ENCODE measurements around the gene ZNF416.

The ZNF416 gene

DNA sequence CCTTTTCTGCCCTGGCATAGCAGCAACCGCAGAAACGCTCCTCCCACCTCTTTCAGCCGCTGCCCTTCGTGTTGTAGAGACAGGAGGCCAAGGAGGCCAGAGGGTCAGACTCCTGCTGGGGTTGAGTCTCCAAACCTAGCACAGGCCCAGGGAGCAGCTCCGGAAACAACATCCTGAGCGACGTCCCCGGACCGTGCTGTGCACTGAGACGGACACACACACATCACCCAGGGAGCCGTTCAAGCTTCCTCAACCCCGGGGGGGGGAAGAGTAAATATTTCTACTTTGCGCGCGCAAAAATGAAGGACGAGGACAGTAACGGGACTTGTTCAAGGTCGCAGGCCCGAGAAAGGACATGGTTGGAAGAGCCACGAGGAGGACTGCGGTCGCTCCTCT is 19.7 kb downstream of the ZNF416 start:
- DNase-seq (ENCODE audit: low spot score), result peak; percentile 52

DNA sequence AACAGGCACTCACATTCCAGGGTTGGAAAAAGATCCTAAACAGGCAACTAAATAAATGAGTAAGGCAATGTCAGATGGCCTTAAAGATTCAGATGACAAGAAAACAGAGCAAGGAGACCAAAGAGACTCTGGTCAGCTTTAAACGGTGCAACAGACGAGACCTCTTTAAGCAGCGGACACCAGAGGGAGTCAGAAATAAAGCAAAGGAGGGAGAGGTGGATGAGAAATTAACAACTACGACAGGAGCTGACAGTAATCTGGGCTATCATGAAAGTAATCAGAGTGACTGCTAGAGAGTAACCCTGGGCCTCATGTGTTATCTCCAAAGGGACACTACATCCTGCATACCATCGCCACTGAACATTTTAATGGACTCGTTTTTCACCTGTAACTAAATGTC is 20.2 kb downstream of the ZNF416 start:
- peak; percentile 36 for DNase-seq (ENCODE audit: low spot score)

DNA sequence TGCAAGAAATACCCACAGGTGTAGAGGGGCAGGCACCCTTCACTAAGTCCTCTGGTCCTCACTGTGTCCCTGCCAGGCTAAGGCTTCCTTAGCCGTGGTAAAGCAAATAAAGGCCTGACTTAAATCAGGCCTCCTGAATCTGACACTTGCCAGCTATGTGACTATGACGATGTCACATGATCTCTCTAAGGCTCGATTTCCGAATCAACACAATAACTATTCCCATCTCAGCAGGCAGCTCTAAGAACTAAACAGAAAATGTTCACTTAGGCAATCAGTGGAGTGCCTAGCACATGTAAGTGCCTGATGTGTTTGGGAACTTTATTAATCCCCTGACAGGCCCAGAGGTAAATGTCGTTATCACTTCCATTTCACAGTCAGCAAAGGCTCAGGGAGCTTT is 21.1 kb downstream of the ZNF416 start:
- no peak for DNase-seq (ENCODE audit: low spot score)

DNA sequence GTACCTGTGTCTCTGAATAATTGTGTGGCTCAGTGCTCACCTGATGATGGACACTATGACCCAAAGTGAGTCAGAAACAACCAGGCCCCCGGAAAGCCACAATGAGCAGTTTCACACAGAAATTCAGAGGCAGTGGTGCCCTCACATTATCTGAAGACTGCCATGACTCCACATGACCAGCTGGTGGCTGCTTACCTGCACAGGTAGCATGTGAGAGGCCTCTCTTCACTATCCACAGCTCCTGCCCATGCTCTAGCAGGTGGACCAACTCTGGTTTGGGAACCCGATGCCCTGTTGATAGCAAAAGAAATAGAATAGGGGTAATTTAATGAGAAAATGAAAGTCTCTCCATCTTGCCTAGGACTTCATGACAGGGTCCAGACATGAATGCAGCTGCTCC is 26.3 kb downstream of the ZNF416 start:
- no peak for DNase-seq (ENCODE audit: low spot score)

DNA sequence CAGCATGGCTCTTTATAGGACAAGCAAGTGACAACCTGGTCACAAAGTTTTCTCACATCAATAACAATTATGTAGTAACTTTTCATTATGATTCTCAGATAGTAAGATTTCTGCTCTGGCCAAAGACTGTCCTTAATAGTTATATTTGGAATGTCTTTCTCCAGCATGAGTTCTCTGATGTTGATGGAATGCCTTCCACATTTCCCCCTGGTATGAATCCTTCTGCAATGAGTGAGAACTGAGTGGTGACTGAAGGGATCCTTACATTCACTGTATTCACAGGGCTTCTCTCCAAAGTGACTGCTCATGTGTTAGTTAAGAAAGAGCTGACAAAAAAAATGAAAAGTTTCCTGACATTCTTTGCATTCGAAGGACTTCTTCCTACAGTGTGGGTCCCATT is 32.2 kb downstream of the ZNF416 start:
- no peak for DNase-seq (ENCODE audit: low spot score)

DNA sequence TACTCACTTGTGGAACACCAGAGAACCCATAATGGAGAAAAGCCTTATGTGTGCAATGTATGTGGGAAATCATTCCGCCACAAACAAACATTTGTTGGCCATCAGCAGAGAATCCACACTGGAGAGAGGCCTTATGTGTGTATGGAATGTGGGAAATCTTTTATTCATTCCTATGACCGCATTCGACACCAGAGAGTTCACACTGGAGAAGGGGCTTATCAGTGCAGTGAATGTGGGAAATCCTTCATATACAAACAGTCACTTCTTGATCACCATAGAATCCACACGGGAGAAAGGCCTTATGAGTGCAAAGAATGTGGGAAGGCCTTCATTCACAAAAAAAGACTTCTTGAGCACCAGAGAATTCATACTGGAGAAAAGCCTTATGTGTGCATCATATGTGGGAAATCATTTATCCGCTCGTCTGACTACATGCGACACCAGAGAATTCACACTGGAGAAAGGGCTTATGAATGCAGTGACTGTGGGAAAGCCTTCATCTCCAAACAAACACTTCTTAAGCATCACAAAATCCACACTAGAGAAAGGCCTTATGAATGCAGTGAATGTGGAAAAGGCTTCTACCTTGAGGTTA is 40.7 kb downstream of the ZNF416 start:
- DNase-seq (ENCODE audit: low spot score), result no peak

DNA sequence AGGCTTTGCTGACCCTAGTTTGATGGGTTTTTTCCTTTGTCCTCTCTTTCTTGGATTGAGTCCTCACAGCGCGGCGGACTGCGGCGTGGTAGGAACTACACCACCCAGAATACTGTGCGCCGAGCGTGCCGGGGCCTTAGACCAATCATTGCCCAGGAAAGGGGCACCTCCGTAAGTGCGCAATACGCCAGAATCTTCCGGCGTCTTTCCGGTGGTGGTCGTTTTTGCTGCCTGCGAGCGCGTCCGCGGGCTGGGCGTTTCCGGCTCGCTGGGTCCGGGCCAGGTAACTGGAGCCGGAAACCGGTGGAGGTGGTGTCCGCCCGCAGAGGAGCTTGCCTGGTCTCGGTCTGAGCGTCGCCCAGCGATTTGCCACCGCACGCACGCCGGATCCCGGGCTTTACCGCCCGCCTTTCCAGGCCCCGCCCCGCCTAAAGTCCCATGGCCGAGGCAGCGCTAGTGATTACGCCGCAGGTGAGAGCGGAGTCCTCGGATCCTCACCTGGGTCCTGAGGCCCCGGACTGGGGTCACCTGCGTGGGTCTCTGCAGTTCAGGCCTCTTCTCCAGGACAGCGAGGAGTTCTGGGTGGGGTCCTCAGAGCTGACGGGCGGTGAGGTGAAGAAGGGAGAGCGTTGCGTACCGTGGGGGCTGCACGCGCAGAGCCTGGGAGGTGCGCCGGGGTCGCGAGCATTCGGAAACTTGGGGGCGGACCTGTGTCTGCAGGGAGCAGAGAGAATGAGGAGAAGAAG is 51.4 kb downstream of the ZNF416 start, which contains the start of gene ZNF549:
ZNF549 (plus strand) TSS at position 221 of the 746 bp plus-strand sequence; CDS start at position 439, 218 bp downstream.
- peak; percentile 97 for DNase-seq (ENCODE audit: low spot score)
